Stimulated activated CD8-positive, alpha-beta memory T cell treated with anti-CD3 and anti-CD28 coated beads, Interleukin-7, amount 100 ng/mL, for 48 hours (primary cell): ENCODE measurements around the gene BZW2.
A peak's percentile ranks its signal among the peaks of the same experiment; 100 is the strongest.

Experiments
- DNase-seq, 2 donors: peaks; one replicate each; pipeline ENCODE4 v3.0.0-alpha.2; 2020; ENCODE audit warnings: low read depth in 1 of 2; ENCODE audit errors: extremely low read depth in 1 of 2

The BZW2 gene

DNA sequence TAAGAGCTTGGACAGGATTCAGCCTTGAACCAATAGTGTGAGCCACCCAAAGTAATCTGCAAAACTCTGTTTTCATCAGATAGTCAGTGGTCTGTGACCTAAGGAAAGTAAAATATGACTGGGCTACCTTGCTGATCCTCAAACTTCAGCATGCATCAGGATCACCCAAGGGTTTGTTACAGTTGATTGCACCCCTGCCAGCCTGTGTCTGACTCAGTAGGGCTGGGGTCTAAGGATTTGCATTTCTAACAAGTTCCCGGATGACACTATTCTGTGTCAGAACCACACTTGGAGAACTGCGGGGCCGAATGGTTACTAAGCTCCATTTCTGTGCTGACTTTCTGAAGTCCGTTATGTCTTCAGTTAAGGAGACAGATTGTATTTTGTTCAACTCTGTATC, 66.9 kb downstream of the BZW2 start:
- DNase-seq, result peak in 1 of 2 donors; percentile 23

DNA sequence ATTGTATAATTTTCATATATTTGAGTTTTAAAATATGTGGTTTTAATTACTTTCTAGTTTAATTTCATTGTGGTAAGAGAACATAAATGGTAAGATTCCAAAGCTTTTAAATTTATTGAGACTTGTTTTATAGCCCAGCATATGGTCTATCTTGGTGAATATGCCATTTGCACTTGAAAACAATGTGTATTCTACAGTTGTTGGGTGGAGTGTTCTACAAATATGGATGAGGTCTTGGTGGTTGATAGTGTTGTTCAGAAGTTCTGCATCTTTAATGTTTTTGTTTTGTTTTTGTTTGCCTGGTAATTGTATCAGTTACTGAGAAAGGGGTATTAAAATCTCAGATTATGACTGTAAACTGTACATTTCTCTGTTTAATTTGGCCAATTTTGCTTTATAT, 69.9 kb downstream of the BZW2 start:
- no peak for DNase-seq

DNA sequence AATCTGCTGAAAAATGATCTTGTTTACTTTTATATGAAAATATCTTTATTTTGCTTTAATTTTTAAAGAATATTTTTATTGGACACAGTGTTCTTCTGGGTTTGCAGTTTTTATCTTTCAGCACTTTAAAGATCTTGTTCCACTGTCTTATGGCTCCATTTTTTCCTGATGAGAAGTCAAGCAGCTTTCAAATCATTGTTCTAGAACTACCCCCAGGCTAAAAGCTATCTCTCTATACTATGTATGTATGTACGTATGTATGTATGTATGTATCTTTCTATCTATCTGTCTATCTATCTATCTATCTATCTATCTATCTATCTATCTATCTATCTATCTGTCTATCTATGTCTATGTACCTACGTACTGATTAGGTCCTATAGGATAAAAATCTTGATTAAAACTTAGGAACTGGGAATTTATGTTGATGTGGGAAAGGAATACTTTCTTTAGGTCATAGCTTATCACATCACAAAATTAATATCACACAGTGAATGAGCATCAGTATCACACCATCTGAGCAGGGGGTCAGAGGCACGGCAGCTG, 72.2 kb downstream of the BZW2 start:
- DNase-seq, result no peak

DNA sequence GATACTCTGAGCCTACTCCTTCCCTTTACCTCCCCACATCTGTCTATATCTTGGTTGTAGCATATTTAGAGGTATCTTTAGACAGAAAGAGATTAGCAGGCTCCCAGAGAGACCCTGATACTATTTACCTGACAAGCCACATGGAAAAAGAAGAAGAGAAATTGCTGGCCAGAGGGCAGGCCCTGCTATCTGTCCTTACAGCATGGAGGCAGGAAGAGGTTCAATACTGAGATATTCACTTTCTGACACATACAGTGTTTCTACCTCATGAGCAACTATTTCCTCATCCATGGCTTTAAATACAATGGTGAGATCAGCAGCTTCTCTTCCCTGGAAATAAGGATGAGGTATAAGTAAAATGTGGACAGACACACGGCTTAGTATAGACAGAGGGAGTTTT, 73.7 kb downstream of the BZW2 start:
- no peak for DNase-seq

DNA sequence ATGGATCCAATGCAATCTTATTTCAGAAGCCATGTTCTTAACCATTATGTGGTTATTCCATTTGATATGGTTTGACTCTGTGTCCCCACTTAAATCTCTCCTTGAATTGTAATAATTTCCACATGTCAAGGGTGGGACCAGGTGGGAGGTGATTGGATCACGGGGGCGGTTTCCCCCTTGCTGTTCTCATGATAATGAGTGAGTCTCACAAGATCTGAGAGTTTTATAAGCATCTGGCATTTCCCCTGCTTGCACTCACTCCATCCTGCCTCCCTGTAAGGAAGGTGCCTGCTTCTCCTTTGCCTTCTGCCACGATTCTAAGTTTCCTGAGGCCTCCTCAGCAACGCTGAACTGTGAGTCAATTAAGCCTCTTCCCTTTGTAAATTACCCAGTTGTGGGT, 75.6 kb downstream of the BZW2 start:
- no peak for DNase-seq

DNA sequence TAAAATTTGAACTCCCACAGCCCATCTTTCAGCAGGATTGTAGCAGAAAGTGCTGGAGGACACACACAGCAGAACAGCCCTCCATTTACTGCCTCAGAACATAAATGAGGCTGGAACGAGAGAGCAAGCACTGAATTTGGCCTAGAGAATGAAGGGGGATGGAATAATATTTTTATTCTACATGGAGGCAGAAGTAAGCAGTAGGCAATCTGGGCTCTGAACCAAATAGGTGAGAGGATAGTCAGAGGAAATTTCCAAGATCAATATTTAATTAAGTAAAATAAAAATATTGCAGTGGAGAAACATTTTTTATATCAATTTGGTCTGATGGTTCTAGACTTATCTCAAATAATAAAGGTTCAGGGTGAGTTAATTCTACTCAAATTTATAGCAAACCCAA, 78.4 kb downstream of the BZW2 start:
- DNase-seq, result no peak

DNA sequence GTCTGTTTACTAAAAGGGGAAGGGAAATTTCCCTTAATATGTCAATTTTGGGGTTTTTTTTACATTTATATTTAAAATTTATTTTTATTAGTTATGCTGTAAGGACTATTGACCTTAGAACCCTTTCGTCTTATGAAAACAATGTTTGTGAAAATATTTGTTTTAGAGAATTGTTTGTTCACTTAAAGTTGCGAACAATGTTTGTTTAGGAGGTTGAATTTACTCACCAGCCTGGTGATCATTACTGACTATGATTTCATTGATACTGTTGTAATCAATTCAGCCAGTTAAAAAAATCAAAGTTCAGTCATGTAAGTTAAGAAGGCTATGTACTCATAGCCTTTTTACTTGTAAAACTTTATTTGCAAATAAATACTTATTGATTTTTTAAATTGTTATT, 80.2 kb downstream of the BZW2 start:
- no peak for DNase-seq

DNA sequence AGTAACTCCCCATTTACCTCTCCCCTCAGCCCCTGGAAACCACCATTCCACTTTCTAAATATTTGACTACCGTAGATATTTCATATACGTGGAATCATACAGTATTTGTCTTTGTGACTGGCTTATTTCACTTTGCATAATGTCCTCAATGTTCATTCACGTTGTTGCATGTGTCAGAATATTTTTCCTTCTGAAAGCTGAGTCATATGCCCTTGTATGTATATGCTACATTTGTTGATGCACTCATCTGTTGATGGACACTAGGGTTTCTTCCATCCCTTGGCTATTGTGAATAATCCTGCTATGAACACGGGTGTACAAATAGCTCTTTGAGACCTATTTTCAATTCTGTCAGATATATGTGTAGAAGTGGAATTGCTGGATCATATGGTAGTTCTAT, 81.8 kb downstream of the BZW2 start:
- no peak for DNase-seq

DNA sequence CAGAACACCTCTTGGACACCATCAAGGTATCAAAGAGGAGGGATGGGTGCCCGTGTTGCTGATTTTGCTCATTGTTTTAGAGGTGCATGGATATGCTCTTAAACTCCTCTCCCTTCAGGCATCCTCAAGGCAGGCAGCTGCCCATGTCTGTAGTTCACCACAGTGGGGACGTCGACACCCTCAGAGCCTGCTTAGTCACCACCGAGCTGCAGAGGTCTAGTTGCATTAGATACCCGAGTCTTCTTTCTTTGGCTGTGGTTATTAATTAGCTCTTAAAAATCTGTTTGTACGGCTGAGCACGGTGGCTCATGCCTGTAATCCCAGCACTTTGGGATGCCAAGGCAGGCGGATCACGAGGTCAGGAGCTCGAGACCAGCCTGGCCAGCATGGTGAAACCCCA, 82.8 kb downstream of the BZW2 start:
- DNase-seq, result no peak

DNA sequence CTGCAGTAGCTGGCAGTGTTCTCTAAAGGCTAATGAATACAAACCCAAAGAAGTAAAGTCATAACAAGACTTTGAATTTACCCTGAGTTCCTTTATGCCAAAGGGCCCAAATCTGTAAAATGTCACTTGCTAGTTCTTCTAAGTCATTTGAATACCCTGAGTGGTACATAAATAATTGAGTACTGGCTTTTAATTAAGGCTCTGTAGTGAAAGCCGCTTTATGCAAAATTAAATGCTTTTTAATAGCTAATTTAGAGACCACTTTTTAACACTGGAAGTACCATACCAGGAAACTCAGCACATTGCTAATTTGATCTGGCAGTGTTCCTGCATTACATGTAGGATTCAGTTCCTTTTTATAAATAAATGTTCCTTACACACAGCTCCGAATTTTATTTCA, 83.6 kb downstream of the BZW2 start:
- no peak for DNase-seq

DNA sequence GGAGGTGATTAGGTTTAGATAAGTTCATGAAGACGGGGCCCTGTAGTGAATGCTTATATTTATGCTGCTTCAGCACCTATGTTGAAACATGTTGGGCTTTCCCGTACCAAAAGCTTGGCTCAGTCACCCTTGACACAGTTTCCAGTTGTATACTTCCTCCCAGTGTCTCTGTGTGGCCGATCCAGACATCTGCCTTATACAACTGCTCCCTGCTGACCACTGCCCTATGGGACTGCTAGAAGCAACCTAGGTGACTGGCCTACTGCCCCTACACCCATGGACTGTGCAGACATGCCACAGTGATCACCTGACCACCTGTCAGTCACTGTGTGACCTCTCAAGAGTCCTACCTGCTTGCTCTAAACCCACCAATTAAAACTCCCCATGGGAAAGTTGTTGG, 85.0 kb downstream of the BZW2 start:
- DNase-seq, result no peak

DNA sequence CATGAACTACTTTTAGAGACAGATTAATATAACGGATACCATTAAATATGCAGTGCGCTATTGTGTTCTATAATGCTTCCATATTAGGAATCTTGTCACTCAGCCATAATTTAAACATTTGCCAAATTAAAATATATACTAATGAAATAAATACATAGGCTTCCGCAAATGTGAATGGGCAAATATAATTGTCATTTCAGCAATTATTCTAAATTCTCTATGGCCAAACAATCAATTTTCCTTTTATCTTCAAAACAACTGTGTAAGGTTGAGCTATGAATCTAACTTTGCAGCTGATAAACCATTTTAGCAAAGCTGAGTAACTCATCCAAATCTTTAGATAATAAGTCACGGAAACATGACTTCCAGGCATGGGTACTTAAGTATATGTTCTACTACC, 86.8 kb downstream of the BZW2 start:
- DNase-seq, result no peak

DNA sequence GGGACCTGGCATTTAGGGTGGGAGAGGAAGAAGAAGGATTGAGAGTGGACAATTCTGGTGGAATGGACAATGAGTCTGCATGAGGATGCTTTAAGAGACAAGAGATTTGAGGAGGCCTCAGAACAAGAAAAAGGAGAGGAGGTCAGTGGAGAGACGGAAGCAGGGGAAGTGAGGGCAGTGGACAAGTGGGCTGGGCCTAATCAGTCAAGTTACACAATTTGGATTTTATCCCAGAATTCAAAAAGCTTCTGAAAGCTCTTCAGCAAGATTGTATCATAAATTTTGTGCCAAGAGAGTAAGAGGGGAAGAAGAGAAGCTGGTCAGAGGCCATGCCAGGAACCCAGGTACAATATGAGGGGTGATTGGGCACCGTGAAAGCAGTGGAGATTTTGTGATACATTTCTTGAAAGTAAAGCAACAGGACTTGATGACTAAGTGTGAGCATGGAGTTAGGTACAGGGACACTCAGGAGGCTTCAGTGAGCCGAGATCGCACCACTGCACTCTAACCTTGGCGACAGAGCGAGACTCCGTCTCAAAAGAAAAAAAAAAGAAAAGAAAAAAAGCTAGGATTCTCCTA, 88.3 kb downstream of the BZW2 start:
- DNase-seq, result no peak

DNA sequence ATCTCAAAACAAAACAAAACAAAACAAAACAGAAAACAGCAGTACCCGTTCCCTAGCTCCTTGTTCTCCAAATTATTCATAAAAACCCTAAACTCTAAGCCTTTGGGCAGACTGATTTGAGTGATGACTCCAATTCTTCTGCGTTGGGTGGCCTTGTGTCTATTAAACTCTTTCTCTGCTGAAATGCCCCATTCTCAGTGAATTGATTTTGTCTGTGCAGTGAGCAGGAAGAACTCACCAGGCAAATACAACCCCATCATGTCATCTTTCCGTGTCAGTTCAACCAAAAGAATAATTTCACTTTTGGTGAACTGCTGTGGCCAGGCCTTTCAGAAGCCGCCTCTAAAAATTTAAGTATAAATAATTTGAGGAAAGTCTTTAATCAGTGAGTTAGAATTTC, 89.0 kb downstream of the BZW2 start:
- no peak for DNase-seq

DNA sequence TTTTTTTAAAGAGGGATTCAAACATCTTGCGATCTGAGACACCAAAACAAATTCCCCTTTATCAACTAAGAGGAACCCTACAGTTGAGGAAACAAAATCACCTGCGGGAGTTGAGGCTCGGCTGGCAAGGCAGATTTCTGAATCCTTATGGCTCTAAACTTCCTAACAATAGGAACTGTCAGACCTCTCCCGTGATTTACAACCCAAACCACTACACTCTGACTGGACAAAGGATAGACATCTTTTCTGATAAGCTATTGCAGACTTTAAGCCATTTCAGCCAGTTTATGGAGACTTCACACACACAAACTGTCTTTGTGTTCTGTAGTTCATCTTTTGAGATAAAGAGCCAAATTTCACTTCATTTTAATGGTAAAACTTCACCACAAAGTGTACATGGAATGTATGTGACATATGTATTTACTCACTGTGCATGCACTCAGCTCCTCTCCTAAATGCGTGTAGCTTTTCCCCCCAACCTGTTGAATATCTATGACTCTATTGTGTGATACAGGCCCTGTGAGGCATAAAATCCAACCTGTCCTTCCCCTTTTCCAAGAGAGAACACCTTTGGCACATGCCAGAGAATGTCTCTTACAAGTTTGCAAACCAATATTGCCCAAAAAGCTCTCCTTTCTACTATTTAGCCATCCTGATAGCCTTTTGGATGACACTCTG, 92.2 kb downstream of the BZW2 start:
- DNase-seq, result no peak

DNA sequence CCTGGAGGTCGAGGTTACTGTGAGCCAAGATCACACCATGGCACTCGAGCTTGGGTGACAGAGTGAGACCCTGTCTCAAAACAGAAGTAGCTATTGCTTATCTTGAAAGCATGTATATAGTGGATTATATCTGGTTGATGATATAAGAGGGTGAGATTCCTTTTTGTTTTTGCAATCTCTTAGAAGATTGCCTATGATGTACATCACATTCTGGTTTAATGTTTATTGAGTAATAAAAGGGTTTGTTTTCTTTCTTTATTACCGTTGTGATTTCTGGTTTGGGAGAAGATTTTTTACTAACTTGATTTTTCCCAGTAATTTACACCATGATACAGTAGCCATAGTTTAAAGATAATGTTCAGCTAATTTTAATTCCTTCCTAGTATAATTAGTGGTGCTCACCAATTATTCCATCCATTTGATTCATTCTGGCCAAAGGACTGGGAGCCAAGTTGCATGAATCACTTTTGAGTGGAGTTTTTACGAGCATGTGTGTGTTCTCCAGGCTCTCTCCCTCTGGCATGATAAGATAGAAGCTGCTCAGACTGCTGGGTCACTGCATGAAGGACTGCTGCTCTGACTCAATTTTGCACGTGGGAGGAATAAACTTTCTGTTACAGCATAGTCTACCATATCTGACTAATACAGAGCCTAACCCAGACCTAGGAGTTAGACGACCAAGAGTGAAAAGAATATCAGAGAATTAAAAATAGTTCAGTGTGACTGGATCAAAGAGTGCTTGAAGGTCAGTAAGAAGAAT, 94.1 kb downstream of the BZW2 start:
- no peak for DNase-seq

DNA sequence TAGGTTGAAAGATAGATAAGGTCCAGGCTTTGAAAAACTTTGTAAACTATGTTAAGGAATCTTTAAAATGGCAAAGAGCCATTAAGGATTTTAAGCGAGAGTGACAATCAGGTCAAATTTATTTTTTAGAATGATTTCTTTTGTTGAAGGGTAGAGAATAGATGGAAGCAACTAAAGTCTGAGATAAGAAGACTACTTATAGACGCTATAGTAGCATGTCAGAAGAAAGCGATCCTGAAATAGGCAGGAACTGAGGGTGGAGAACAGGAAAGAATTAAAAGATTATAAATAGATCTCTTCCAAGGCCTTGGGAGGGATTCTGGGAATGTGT, 94.6 kb downstream of the BZW2 start:
- no peak for DNase-seq

DNA sequence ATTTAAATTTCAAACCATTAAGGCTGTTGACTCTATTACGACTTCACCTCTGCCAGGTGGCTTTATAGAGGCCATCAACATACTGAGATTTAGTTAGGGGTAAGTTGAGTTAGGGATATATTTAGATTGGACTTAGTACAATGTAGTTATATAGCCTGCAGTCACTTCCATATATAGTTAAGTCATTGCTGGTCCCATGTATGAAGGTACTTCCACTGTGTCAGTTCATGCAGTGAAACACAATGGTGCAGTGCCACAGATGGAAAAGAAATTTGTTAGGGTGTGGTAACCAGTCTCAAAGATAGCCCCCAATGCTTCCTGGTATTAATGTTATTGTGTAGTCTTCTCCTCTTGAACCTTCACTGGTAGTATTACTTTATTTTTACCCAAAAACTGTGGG, 95.0 kb downstream of the BZW2 start:
- no peak for DNase-seq

DNA sequence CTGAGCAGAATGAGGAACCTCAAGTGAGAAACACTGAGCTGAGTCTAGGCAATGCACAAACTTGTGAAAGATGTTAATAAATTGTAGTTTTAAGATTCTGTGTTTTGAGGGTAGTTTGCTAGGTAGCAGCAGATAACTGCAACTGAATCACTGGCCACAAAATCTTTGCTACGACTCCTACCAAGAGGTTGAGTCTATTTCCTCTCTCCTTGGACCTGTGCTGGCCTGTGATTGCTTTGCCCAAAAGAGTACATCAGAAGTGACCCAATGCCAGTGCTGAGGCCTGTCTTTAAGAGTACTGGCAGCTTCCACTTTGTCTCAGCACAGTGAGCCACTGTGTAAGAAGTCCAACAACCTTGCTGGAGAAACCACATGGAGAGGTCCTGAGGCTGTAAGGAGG, 95.7 kb downstream of the BZW2 start:
- no peak for DNase-seq

DNA sequence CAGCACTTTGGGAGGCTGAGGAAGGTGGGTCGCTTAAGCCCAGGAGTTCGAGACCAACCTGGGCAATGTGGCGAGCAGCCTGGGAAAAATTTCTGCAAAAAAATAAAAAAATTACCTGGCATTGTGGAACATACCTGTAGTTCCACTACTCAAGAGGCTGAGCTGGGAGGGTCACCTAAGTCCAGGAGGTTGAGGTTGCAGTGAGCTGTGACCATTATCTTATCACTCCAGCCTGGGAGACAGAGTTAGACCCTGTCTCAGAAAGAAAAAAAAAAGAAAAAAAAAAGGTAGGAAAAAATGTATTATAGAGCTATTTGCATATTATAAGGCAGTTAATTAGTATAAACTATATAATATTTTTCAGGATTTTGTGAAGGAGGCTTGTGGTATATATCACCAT, 96.6 kb downstream of the BZW2 start:
- DNase-seq, result no peak

DNA sequence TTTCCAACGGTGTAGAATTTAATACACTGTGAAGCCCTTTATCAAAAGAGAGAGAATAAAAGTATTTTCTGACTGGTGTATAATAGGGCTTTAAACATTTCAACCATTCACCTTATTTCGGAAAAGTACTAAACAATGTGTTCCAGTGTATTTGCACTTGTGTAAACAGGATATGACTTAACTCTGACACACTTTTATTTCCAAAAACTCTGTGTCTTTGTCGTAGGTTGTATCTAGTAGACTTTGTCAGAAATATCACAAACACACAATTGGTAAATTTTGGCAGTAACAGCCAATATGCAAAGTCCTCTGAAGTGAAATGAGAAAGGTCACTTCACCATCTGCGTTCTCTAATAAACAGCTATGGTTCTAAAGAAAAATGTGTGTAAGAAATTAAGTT, 97.3 kb downstream of the BZW2 start:
- DNase-seq, result no peak

DNA sequence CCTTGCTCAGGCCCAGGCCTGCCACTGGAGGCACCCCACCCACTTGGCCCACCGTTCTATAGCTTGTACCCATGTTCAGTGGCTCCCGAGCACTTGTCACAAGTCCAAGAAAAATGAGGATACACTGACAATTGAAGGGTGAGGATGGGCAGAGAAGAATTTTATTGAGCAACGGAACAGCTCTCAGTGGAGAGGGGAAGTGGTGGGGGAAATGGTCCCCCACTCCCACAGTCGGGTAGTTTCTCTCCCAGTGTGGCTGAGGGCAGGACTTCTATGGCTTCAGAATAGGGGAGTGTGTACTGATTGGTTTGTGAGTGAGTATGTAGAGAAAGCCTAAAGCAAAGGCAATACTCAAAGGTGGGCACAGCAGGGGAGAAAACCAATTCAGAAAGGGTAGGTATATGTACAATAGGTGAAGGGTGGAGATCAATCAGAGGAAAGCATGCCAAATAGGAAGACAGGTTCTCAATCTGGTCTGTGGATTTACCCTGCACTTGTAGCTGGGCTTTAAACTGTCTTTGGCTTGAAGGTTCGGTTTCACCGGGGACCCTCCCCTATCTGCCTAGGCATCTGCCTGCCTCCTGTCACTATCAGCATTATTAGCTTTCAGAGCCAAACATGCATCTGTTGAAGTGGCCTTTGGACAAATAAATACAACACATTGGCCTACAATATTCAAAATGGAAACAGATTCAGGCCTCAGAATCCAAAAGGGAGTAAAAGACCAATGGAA, 98.7 kb downstream of the BZW2 start:
- DNase-seq, result no peak
